Esophagus muscularis mucosa (tissue), 4 donors: Measurements from ENCODE around the gene BNC2. TPM values are rescaled to one million over a fixed set of nuclear protein-coding genes. Genes with fewer than 3 reads are reported as not detected.

Source experiments
- DNase-seq: peaks from one replicate; pipeline ENCODE4 v3.0.0-alpha.2; 2017; ENCODE audit errors: extremely low spot score
- H3K27ac ChIP-seq, 4 donors: fragments of 200-600 bp; sonication (generic); replicated peaks in 1 of 4; 1 replicate in 3 of 4; 2 replicates in 1 of 4; pipeline ENCODE4 v1.5.1; 2016 to 2019; ENCODE audit warnings: mild to moderate bottlenecking in 1 of 4
- H3K27me3 ChIP-seq, 4 donors: fragments of 200-600 bp; sonication (generic); one replicate each; pipeline versions ENCODE4 v1.5.1 to v1.6.0; 2016 to 2019
- H3K36me3 ChIP-seq, 4 donors: fragments of 200-600 bp; sonication (generic); one replicate each; pipeline ENCODE4 v1.5.1; 2016 to 2019
- H3K4me1 ChIP-seq, 4 donors: fragments of 200-600 bp; sonication (generic); one replicate each; pipeline ENCODE4 v1.5.1; 2016 to 2019
- H3K4me3 ChIP-seq, 4 donors: fragments of 200-600 bp; sonication (generic); 1 replicate in 2 of 4; 2 replicates in 2 of 4; pipeline ENCODE4 v1.5.1; 2016 to 2019; ENCODE audit warnings: mild to moderate bottlenecking in 4 of 4, moderate library complexity in 1 of 4
- H3K9me3 ChIP-seq, 4 donors: fragments of 200-600 bp; sonication (generic); 1 replicate in 3 of 4; 2 replicates in 1 of 4; pipeline ENCODE4 v1.5.1; 2016 to 2019
- EP300 ChIP-seq: sonication (generic); formaldehyde crosslinking; IDR thresholded peaks from one replicate; pipeline ENCODE4 v1.6.1; 2017; ENCODE audit warnings: antibody characterized with exemption
- POLR2A ChIP-seq: fragments of 450-650 bp; IDR thresholded peaks from one replicate; pipeline ENCODE4 v1.6.1; 2017; ENCODE audit warnings: antibody characterized with exemption, moderate library complexity, mild to moderate bottlenecking, low read depth
- POLR2AphosphoS5 ChIP-seq, 2 donors: sonication (generic); formaldehyde crosslinking; IDR thresholded peaks; one replicate each; pipeline ENCODE4 v1.6.1; 2017; ENCODE audit warnings: antibody characterized with exemption in 2 of 2
- WGBS: methylation state at CpG from one replicate; pipeline ENCODE4 v1.1.5; 2018; 5-methylcytosine and 5-hydroxymethylcytosine counted together
- intact Hi-C: fragments of 100-400 bp; cut with DNase I; formaldehyde crosslinking; loops from one replicate; pipeline ENCODE4 v1.15.1; 2023
- total RNA-seq, 4 donors: library from RNA; depleted of rRNA; stranded (reverse); fragments of >200 nt; gene quantifications; one replicate each; pipeline versions ENCODE4 v1.1.0 to v1.2.1, GENCODE V29; 2016
- TF ChIP-seq, protein P1 (sequence below), 3 experiments: fragments of 200-600 bp in 2 of 3; fragments of 450-650 bp in 1 of 3; sonication (generic) in 2 of 3; IDR thresholded peaks; one replicate each; pipeline ENCODE4 v1.5.1; 2017 to 2019; ENCODE audit warnings: antibody characterized with exemption in 3 of 3, mild to moderate bottlenecking in 2 of 3, moderate library complexity in 1 of 3

Gene BNC2
- total RNA-seq, 4 donors from 2014 or later, result 95.3 to 138 (median 123) TPM

DNA sequence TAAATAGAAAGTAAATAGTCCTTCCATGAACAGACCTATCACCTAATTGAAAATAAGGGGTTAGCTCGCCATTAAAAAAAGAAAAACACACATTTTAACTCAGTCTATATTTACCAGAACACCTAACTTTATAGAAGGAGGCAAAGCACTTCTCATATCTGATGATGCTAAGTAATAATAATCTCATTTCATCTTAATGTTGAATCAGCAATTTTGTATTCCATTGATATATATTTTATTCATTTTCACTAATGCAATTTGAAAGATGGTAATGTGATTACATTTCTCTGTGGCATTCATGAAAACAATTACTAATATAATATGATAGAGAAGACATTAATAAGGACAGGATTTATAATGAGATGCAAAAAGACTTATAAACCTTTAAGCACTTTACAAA is 276.7 kb downstream of the BNC2 start:
- intact Hi-C loops, result no loop called here
- no peak overlapping the region for H3K27ac ChIP-seq
- DNase-seq, result no peak
- H3K27me3 ChIP-seq, result no peaks in the 10 kb centered on the region
- TF ChIP-seq POLR2AphosphoS5 (IDR thresholded peaks at IDR 0.05) (no peak), EP300 (no peak), POLR2A (no peak)
- TF ChIP-seq, protein P1, sequence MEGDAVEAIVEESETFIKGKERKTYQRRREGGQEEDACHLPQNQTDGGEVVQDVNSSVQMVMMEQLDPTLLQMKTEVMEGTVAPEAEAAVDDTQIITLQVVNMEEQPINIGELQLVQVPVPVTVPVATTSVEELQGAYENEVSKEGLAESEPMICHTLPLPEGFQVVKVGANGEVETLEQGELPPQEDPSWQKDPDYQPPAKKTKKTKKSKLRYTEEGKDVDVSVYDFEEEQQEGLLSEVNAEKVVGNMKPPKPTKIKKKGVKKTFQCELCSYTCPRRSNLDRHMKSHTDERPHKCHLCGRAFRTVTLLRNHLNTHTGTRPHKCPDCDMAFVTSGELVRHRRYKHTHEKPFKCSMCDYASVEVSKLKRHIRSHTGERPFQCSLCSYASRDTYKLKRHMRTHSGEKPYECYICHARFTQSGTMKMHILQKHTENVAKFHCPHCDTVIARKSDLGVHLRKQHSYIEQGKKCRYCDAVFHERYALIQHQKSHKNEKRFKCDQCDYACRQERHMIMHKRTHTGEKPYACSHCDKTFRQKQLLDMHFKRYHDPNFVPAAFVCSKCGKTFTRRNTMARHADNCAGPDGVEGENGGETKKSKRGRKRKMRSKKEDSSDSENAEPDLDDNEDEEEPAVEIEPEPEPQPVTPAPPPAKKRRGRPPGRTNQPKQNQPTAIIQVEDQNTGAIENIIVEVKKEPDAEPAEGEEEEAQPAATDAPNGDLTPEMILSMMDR (IDR thresholded peaks at IDR 0.05), result no peak
- 92% methylated on average over 1 of the region's 1 CpG for WGBS
- H3K9me3 ChIP-seq, result no peaks in the 10 kb centered on the region
- H3K4me3 ChIP-seq, result no peak overlapping the region
- H3K4me1 ChIP-seq, result peaks cover 0 to 28% (median 24%) of the 10 kb centered on the region in 4 donors
- no peaks in the 10 kb centered on the region for H3K36me3 ChIP-seq

- intact Hi-C loops, result no loop called here
- WGBS, result 64% methylated on average over 5 of the region's 5 CpGs
- Histone ChIP-seq H3K36me3 (no peaks in the 10 kb centered on the region), H3K4me3 (no peak overlapping the region), H3K9me3 (no peaks in the 10 kb centered on the region), H3K4me1 (peaks cover 0 to 20% (median 13%) of the 10 kb centered on the region in 4 donors), H3K27ac (no peak overlapping the region), H3K27me3 (no peaks in the 10 kb centered on the region)
- no peak for DNase-seq
- TF ChIP-seq POLR2A (no peak), POLR2AphosphoS5 (IDR thresholded peaks at IDR 0.05) (no peak), EP300 (no peak)
- TF ChIP-seq, protein P1 (IDR thresholded peaks at IDR 0.05), result no peak
Observed at GRCh38 chr9:16591092-16591491, 279.4 kb downstream of the BNC2 start.

DNA sequence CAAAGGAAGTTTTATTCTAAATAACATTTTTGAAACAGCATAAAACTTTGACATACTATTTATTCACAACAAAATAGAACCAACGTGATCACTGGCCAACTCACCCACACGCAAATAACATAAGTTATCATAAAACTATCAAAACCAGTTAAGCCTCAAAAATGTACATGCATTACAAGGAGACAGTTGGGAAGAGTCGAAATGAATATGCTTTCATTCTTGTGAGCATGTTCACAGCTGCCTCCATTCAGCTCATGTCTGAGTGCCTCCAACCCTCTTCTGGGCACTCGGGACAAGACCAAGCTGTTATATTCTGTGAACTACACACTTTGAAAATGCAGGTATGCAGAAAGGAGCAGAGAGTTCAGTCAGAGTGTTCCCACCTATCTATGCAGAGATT is 284.9 kb downstream of the BNC2 start:
- Histone ChIP-seq H3K4me3 (no peak overlapping the region), H3K27ac (no peak overlapping the region), H3K9me3 (no peaks in the 10 kb centered on the region), H3K36me3 (no peaks in the 10 kb centered on the region), H3K27me3 (no peaks in the 10 kb centered on the region), H3K4me1 (peaks cover 0 to 44% (median 31%) of the 10 kb centered on the region in 4 donors)
- no peak for DNase-seq
- TF ChIP-seq POLR2AphosphoS5 (IDR thresholded peaks at IDR 0.05), result no peak
- TF ChIP-seq EP300, result no peak
- TF ChIP-seq, protein P1 (IDR thresholded peaks at IDR 0.05), result no peak
- TF ChIP-seq POLR2A, result no peak
- intact Hi-C loops, result no loop called here
- WGBS, result 72% methylated on average over 4 of the region's 4 CpGs

- H3K4me1 ChIP-seq, result peaks cover 0 to 66% (median 48%) of the 10 kb centered on the region in 4 donors
- H3K27me3 ChIP-seq, result no peaks in the 10 kb centered on the region
- intact Hi-C loops, result no loop called here
- no peaks in the 10 kb centered on the region for H3K36me3 ChIP-seq
- no peak overlapping the region for H3K27ac ChIP-seq
- no peak overlapping the region for H3K4me3 ChIP-seq
- H3K9me3 ChIP-seq, result no peaks in the 10 kb centered on the region
- TF ChIP-seq, protein P1 (IDR thresholded peaks at IDR 0.05), result no peak
- no peak for TF ChIP-seq EP300
- no peak for DNase-seq
- WGBS, result 88% methylated on average over 2 of the region's 2 CpGs
Observed at GRCh38 chr9:16579872-16580432, 290.5 kb downstream of the BNC2 start.

DNA sequence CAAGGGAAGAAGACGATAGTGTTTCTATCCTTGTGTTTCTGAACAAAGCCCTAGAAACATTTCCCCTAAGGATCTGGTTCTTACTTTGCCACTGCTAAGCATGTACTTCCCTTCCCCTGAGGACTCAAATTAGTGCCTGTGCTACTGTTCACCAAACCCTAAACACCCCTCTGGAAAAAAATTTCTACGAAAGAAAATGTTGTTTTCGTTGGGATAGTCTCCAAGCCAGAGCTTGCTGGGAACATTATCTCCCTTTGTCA is 294.6 kb downstream of the BNC2 start:
- Histone ChIP-seq H3K4me3 (no peak overlapping the region), H3K27ac (no peak overlapping the region), H3K9me3 (no peaks in the 10 kb centered on the region), H3K4me1 (peaks cover 0 to 55% (median 39%) of the 10 kb centered on the region in 4 donors), H3K36me3 (no peaks in the 10 kb centered on the region), H3K27me3 (no peaks in the 10 kb centered on the region)
- no peak for DNase-seq
- intact Hi-C loops, result no loop called here
- 53% methylated on average over 3 of the region's 3 CpGs for WGBS
- no peak for TF ChIP-seq POLR2AphosphoS5 (IDR thresholded peaks at IDR 0.05)
- no peak for TF ChIP-seq EP300
- TF ChIP-seq POLR2A, result no peak
- TF ChIP-seq, protein P1 (IDR thresholded peaks at IDR 0.05), result no peak
